GM12878 (cell line): ENCODE measurements around the gene TRIM38. TPM values are rescaled to one million over a fixed set of nuclear protein-coding genes. Genes with fewer than 3 reads are reported as not detected.

ENCODE experiments used
- ATAC-seq: fragments of 200-7000 bp; cut with Tn5 transposase; 3 replicates; pipeline ENCODE4 v1.9.1; 2020; ENCODE audit warnings: mild to moderate bottlenecking, moderate library complexity
- BruUV-seq: library from RNA; stranded (reverse); fragments of 400-500 nt; replicated peaks from 2 replicates; lab custom pipeline; 2021; lab: Mats Ljungman, UMichigan
- CTCF ChIA-PET: fragments of 300-600 bp; sonication (Branson Sonifier 250); formaldehyde crosslinking; extraction: SDS; loops from one replicate; lab custom pipeline; 2021; ENCODE audit warnings: inconsistent platforms; lab: Yijun Ruan, JAX
- POLR2A ChIA-PET: fragments of 350-600 bp; formaldehyde crosslinking; extraction: SDS; loops from one replicate; lab custom pipeline; 2021; ENCODE audit warnings: inconsistent platforms; lab: Charles Lee
- RAD21 ChIA-PET: fragments of 300-600 bp; sonication (Branson Sonifier 250); formaldehyde crosslinking; loops from one replicate; lab custom pipeline; 2023; ENCODE audit warnings: antibody characterized with exemption; ENCODE audit not compliant: unreplicated experiment; lab: Charles Lee
- SMC1A ChIA-PET: fragments of 300-600 bp; sonication (Branson Sonifier 250); formaldehyde crosslinking; loops from one replicate; lab custom pipeline; 2023; ENCODE audit not compliant: unreplicated experiment, uncharacterized antibody; lab: Charles Lee
- DNase-seq: peaks from one replicate; pipeline ENCODE4 v3.0.0-alpha.2; 2011; ENCODE audit warnings: low read depth, low spot score
- FAIRE-seq: peaks from 3 replicates; lab custom pipeline; 2011; peaks lifted over from hg19 to GRCh38; lab: Jason Lieb, UNC
- H2AFZ ChIP-seq: 2 replicates; pipeline ENCODE4 v1.6.0; 2011; ENCODE audit warnings: low read depth, low read length, control low read depth; ENCODE audit not compliant: control insufficient read depth
- H3K27ac ChIP-seq: 2 replicates; pipeline ENCODE4 v1.5.1; 2011; ENCODE audit warnings: control low read depth; ENCODE audit not compliant: control insufficient read depth, insufficient read depth
- H3K27me3 ChIP-seq, 2 experiments: replicated peaks in 1 of 2; 2 replicates each; pipeline versions ENCODE4 v1.6.0 to v1.6.1; 2011; ENCODE audit warnings: low read length in 1 of 2; ENCODE audit not compliant: control insufficient read depth in 2 of 2, insufficient read depth in 2 of 2
- H3K36me3 ChIP-seq, 2 experiments: 2 replicates each; pipeline ENCODE4 v1.5.1; 2011; ENCODE audit warnings: low read length in 1 of 2; ENCODE audit not compliant: control insufficient read depth in 2 of 2, insufficient read depth in 2 of 2
- H3K4me1 ChIP-seq: 2 replicates; pipeline ENCODE4 v1.6.1; 2011; ENCODE audit warnings: mild to moderate bottlenecking, low read length, moderate library complexity, mixed read lengths; ENCODE audit not compliant: control insufficient read depth, insufficient read depth
- H3K4me2 ChIP-seq: 2 replicates; pipeline ENCODE4 v1.6.0; 2011; ENCODE audit warnings: control low read depth; ENCODE audit not compliant: control insufficient read depth, insufficient read depth
- H3K4me3 ChIP-seq: fragments of 200-600 bp; sonication (generic); 2 replicates; pipeline ENCODE4 v1.5.1; 2016
- H3K79me2 ChIP-seq: 2 replicates; pipeline ENCODE4 v1.6.0; 2011; ENCODE audit warnings: low read length; ENCODE audit not compliant: control insufficient read depth, insufficient read depth
- H3K9ac ChIP-seq: 2 replicates; pipeline ENCODE4 v1.8.0; 2011; ENCODE audit warnings: low read length, control low read depth, mixed read lengths; ENCODE audit not compliant: control insufficient read depth, insufficient read depth
- H3K9me3 ChIP-seq: replicated peaks from 3 replicates; pipeline ENCODE4 v1.5.1; 2011; ENCODE audit warnings: mild to moderate bottlenecking, low read length; ENCODE audit not compliant: control insufficient read depth, insufficient read depth
- H4K20me1 ChIP-seq: 2 replicates; pipeline ENCODE4 v1.6.0; 2011; ENCODE audit not compliant: control insufficient read depth, insufficient read depth
- CEBPB ChIP-seq, 2 experiments: fragments of 150-350 bp in 1 of 2; IDR thresholded peaks; 2 replicates each; pipeline ENCODE4 v1.6.1; 2012 to 2014; ENCODE audit warnings: low read depth in 2 of 2, low read length in 2 of 2, borderline replicate concordance in 1 of 2, inconsistent platforms in 1 of 2
- CHD4 ChIP-seq: fragments of 200-600 bp; sonication (generic); IDR thresholded peaks from 2 replicates; pipeline ENCODE4 v1.6.1; 2016; ENCODE audit warnings: mild to moderate bottlenecking
- CREM ChIP-seq: IDR thresholded peaks from 2 replicates; pipeline ENCODE4 v1.6.1; 2014; ENCODE audit warnings: antibody characterized with exemption, low read depth
- DPF2 ChIP-seq: fragments of 450-650 bp; IDR thresholded peaks from 2 replicates; pipeline ENCODE4 v1.6.1; 2017; ENCODE audit warnings: mild to moderate bottlenecking
- EGR1 ChIP-seq, 2 experiments: IDR thresholded peaks; 1 replicate in 1 of 2; 2 replicates in 1 of 2; pipeline ENCODE4 v1.6.1; 2011 to 2012; ENCODE audit warnings: low read depth in 2 of 2, low read length in 2 of 2, borderline replicate concordance in 1 of 2, mild to moderate bottlenecking in 1 of 2, moderate library complexity in 1 of 2
- EZH2 ChIP-seq: IDR thresholded peaks from 2 replicates; pipeline ENCODE4 v1.6.1; 2012; ENCODE audit warnings: low read depth, mild to moderate bottlenecking, control low read depth, inconsistent platforms, low read length, borderline replicate concordance; ENCODE audit not compliant: control insufficient read depth
- FOS ChIP-seq: IDR thresholded peaks from 3 replicates; pipeline ENCODE4 v1.6.1; 2011; ENCODE audit warnings: borderline replicate concordance; ENCODE audit not compliant: insufficient read length; ENCODE audit errors: extremely low read depth
- IRF4 ChIP-seq: IDR thresholded peaks from 2 replicates; pipeline ENCODE4 v1.6.1; 2011; ENCODE audit warnings: low read depth, low read length
- JUND ChIP-seq: IDR thresholded peaks from 2 replicates; pipeline ENCODE4 v1.6.1; 2012; ENCODE audit warnings: low read depth, mild to moderate bottlenecking, low read length, improper control_type of control experiment, moderate library complexity
- POLR2A ChIP-seq: IDR thresholded peaks from 2 replicates; pipeline ENCODE4 v1.6.1; 2011; ENCODE audit warnings: low read depth, mild to moderate bottlenecking, low read length
- POLR2AphosphoS5 ChIP-seq: IDR thresholded peaks from 2 replicates; pipeline ENCODE4 v1.6.1; 2011; ENCODE audit warnings: mild to moderate bottlenecking, low read length, inconsistent platforms
- SKIL ChIP-seq: fragments of 450-650 bp; IDR thresholded peaks from 2 replicates; pipeline ENCODE4 v1.6.1; 2017; ENCODE audit warnings: mild to moderate bottlenecking, low read depth, inconsistent platforms; ENCODE audit not compliant: poor library complexity, severe bottlenecking
- SUPT20H ChIP-seq: IDR thresholded peaks from 2 replicates; pipeline ENCODE4 v1.6.1; 2011; ENCODE audit warnings: low read depth, mild to moderate bottlenecking, low read length, moderate library complexity, borderline replicate concordance; ENCODE audit not compliant: control insufficient read depth
- TCF12 ChIP-seq: IDR thresholded peaks from 2 replicates; pipeline ENCODE4 v1.6.1; 2011; ENCODE audit warnings: low read depth, mild to moderate bottlenecking, low read length
- ZBTB4 ChIP-seq: fragments of 450-650 bp; formaldehyde crosslinking; IDR thresholded peaks from 2 replicates; pipeline ENCODE4 v1.4.0; 2022; ENCODE audit warnings: mild to moderate bottlenecking, moderate library complexity
- ZNF24 ChIP-seq: fragments of 450-650 bp; IDR thresholded peaks from 2 replicates; pipeline ENCODE4 v1.6.1; 2017; ENCODE audit warnings: antibody characterized with exemption, mild to moderate bottlenecking
- ZSCAN29 ChIP-seq: fragments of 450-650 bp; IDR thresholded peaks from 2 replicates; pipeline ENCODE4 v1.6.1; 2017; ENCODE audit warnings: mild to moderate bottlenecking, moderate library complexity
- WGBS: methylation state at CpG from one replicate; pipeline ENCODE4 v1.1.6; 2016; ENCODE audit warnings: low lambda C conversion rate; ENCODE audit not compliant: insufficient replicate concordance, insufficient coverage; ENCODE audit errors: missing lambda C conversion rate; 5-methylcytosine and 5-hydroxymethylcytosine counted together
- in situ Hi-C: fragments of 300-500 bp; cut with MboI; formaldehyde crosslinking; loops from 9 replicates; pipeline ENCODE4 v1.14.3; 2018; ENCODE audit warnings: mixed read lengths
- intact Hi-C: fragments of 100-400 bp; cut with micrococcal nuclease; formaldehyde crosslinking; loops from one replicate; pipeline ENCODE4 v1.14.2; 2022; ENCODE audit not compliant: unreplicated experiment
- polyA plus RNA-seq, 11 experiments: library from polyadenylated mRNA; depleted of rRNA in 4 of 11; unstranded in 6 of 11; stranded (reverse) in 5 of 11; fragments of >200 nt; fragmentation: Nextera tagmentation in 4 of 11; fragmentation: Illumina TruSeq in 1 of 11; extraction: Ambion mirVana in 4 of 11; extraction: Trizol in 1 of 11; gene quantifications; 1 replicate in 1 of 11; 2 replicates in 10 of 11; pipeline versions ENCODE4 v1.2.1 to v1.2.3, GENCODE V29; 2011 to 2016; ENCODE audit warnings: inconsistent platforms in 2 of 11, missing spikeins in 2 of 11, low read depth in 1 of 11
- total RNA-seq, 4 experiments: library from RNA; depleted of rRNA in 3 of 4; stranded (reverse); fragments of >200 nt in 3 of 4; fragmentation: Illumina TruSeq in 1 of 4; extraction: Trizol in 1 of 4; gene quantifications; 2 replicates each; pipeline versions ENCODE4 v1.2.1 to v1.2.3, GENCODE V29; 2013 to 2021

The TRIM38 gene
- total and polyA plus RNA-seq, 10 of the 15 experiments (the other 5 are each of a cell fraction or from before 2014, with no cell fraction given) = 4.5 to 14.7 (median 11.1) TPM

GRCh38 chr6:26016963-26017631 is 54.5 kb downstream of the TRIM38 start (continued):
- TF ChIP-seq SKIL = no peak

- FAIRE-seq = no peak
- H3K27me3 ChIP-seq = no peaks in the 10 kb centered on the region
- no peaks in the 10 kb centered on the region for H3K79me2 ChIP-seq
- H3K4me2 ChIP-seq = peak overlapping the region; percentile 49
- H2AFZ ChIP-seq = peak overlapping the region; percentile 66
- H3K9me3 ChIP-seq = peaks cover 7% of the 10 kb centered on the region
- no peak overlapping the region for H3K4me3 ChIP-seq
- ChIA-PET CTCF (interaction anchor here (0.6 to 11.1 kb wide), 4 partner anchors 11 to 300 kb away, joined by 3 to 96 read pairs (median 4); no protein-coding TSS in a partner anchor), RAD21 (interaction anchor here (0.8 kb wide), 1 partner anchor 14 kb away, joined by 3 read pairs; no protein-coding TSS in a partner anchor), POLR2A (interaction anchor here (0.7 to 3.8 kb wide), 4 partner anchors 14 to 47 kb away, joined by 3 to 11 read pairs (median 4); no protein-coding TSS in a partner anchor), SMC1A (interaction anchor here (2.2 to 3.5 kb wide), 2 partner anchors 14 to 16 kb away, joined by 9 to 18 read pairs; no protein-coding TSS in a partner anchor)
- no peaks in the 10 kb centered on the region for H3K36me3 ChIP-seq
- intact Hi-C loops = no loop called here
- ATAC-seq = no peak
- peaks cover 4% of the 10 kb centered on the region; the same call in 1 of the 2 replicates for H3K4me1 ChIP-seq
- BruUV-seq = no TSS peak
- no peak overlapping the region for H3K27ac ChIP-seq
- in situ Hi-C loops = no loop called here
- DNase-seq = no peak
- H3K9ac ChIP-seq = no peak overlapping the region
- no peaks in the 10 kb centered on the region for H4K20me1 ChIP-seq
- WGBS = 50% methylated on average over 18 of the region's 18 CpGs
- TF ChIP-seq CREM (no peak), EGR1 (IDR thresholded peaks at IDR 0.05; ENCODE audit: borderline replicate concordance in 1 of 2, low read depth in 2 of 2, low read length in 2 of 2) (peak in 1 of 2 experiments; percentile 73; a peak in 1 of 3 replicates), JUND (no peak), CEBPB (IDR thresholded peaks at IDR 0.05; ENCODE audit: borderline replicate concordance in 1 of 2, low read depth in 2 of 2, low read length in 2 of 2) (no peak), SUPT20H (no peak), ZBTB4 (CRISPR knock-in tag) (no peak), DPF2 (no peak), CHD4 (no peak), FOS (no peak), TCF12 (no peak), POLR2A (peak; percentile 71), IRF4 (no peak), EZH2 (no peak), ZSCAN29 (no peak), ZNF24 (no peak), POLR2AphosphoS5 (no peak)
These were observed 55.0 kb downstream of the TRIM38 start for GRCh38 chr6:26017632-26017966.
